Measurements from ENCODE around the gene CDC34.

GRCh38 chr19:558770-559439 lies 27.3 kb downstream of the CDC34 start:
- no peak for TF ChIP-seq CTCF (IDR thresholded peaks at IDR 0.05)
- TF ChIP-seq POLR2A (IDR thresholded peaks at IDR 0.05), result no peak
